Inferior parietal cortex (tissue), 1 donor: ENCODE measurements around the gene RPGRIP1L.

Source experiments
- DNase-seq: peaks from one replicate; pipeline ENCODE4 v3.0.0-alpha.2; 2016; ENCODE audit errors: extremely low spot score

Gene RPGRIP1L

GRCh38 chr16:53703590-53704444 is at the start of gene RPGRIP1L, which contains the start of gene FTO:
Gene RPGRIP1L, minus strand, starts transcription at chr16:53703859. Its CDS starts 3,136 bp downstream, at chr16:53700723.
Gene FTO, plus strand, starts transcription at chr16:53704156.
- DNase-seq, result peak; percentile 99

- DNase-seq, result no peak
These were observed 49.8 kb upstream of the RPGRIP1L start for GRCh38 chr16:53753431-53753830.

GRCh38 chr16:53752560-53752959 is 48.9 kb upstream of the RPGRIP1L start:
- no peak for DNase-seq

DNA sequence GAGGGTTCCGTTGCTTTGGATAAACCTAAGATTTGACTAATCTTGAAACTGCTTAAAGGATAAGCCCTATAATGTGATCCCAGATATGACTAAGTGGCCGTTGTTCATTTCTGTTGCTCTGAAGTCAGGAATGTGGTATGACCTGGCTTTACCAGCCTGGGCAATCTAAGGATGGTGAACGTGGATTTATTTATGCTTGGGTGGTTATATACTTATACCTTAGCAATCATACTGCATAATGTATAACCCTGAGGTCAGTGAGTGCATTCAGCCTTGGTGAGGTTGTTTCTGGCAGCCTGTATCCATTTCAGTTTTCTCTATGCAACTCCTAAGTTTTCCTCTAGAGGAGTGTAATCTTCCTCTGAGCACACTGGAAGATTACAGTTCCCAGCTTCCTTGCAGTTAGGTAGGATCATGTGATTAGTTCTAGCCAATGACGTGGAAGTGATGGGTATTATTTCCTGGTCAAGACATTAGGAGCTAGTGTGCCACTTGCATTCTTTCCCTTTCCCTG is 42.2 kb upstream of the RPGRIP1L start:
- no peak for DNase-seq

GRCh38 chr16:53745086-53745485 is 41.4 kb upstream of the RPGRIP1L start:
- DNase-seq, result no peak

- DNase-seq, result no peak
These were observed 40.8 kb upstream of the RPGRIP1L start for GRCh38 chr16:53744449-53744848.

GRCh38 chr16:53743149-53743566 is 39.5 kb upstream of the RPGRIP1L start:
- no peak for DNase-seq

GRCh38 chr16:53741546-53741945 is 37.9 kb upstream of the RPGRIP1L start:
- DNase-seq, result no peak

DNA sequence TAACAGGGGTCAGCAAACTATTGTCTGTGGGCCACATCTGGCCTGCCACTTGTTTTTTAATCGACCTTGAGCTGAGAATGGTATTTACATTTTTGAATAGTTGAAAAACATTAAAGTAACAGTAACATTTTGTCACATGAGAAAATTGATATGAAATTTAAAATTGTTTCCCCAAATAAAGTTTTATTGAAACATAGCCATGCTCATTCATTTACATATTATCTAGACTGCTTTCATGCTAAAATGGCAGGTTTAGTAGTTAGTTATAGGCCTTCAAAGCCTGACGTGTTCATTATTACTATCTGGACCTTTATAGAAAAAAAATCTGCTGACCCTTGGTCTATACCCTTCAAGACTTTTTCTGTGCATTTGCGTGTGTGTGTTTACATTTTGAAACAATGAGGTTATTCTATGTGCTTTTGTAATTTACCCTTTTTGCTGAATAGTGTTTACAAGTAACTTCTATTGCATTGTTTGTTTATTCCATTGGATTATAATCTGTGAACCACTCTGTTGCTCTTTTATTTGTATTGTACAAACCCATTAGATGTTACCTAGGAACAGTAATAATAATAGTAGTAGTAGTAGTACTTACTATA is 37.4 kb upstream of the RPGRIP1L start:
- no peak for DNase-seq

DNA sequence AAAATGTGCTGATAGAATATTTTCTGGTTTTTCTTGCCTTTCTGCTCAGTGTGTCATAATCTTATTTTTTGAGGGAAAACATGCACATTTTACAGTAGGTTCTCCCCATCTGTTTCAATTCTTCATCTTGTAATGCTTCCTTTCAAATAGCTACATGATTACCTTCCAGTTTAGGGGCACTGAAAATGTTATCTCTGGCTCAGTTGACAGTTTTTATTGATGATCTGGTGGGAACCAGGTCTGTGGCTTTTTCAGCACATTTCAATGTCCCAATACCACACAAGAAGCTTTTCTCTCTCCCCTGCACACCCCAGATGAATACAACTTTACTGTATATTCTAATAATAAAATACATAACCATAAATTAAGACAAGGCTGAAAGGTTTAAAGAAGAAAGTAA is 36.8 kb upstream of the RPGRIP1L start:
- no peak for DNase-seq

GRCh38 chr16:53737552-53737951 is 33.9 kb upstream of the RPGRIP1L start:
- no peak for DNase-seq

DNA sequence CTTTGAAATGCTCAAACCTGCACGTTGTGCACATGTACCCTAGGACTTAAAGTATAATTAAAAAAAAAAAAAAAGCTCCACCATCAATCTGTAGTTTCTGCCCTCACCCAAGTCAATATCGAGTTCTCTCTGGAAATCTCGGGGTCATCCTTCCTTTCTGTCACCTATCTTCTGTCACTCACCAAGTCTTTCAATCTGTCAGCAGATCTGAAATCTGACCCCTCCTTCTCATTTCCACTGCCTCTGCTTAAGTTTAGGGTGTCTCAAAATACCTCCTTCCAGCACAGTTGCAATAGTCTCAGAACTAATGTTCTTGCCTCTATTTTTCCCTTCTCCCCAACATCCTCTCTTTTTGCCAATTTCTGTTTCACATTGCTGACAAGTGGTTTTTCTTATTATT is 32.6 kb upstream of the RPGRIP1L start:
- DNase-seq, result no peak

DNA sequence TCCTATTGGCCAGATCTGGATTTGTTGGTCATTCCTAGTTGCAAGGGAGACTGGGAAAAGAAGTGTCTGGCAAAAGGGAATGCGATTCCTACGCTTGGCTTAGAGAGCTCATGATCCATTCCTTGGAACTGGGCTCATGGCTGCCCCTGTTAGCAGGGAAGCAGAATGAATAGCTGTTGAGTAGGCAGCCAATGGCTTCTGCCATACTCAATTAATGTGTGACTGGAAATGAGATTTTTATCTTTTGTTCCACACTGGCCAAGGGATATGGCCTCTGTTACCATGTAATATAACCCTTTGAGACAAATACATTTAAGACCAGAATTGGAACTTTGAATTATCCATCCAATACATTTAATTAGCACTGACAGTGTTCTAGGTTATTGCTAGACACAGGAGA is 31.2 kb upstream of the RPGRIP1L start:
- no peak for DNase-seq

GRCh38 chr16:53732296-53732929 is 28.8 kb upstream of the RPGRIP1L start:
- DNase-seq, result no peak

GRCh38 chr16:53730693-53731092 is 27.0 kb upstream of the RPGRIP1L start:
- DNase-seq, result no peak

GRCh38 chr16:53726625-53727024 is 23.0 kb upstream of the RPGRIP1L start:
- no peak for DNase-seq

GRCh38 chr16:53721017-53721416 is 17.4 kb upstream of the RPGRIP1L start:
- DNase-seq, result no peak

GRCh38 chr16:53717577-53717976 is 13.9 kb upstream of the RPGRIP1L start:
- DNase-seq, result no peak

DNA sequence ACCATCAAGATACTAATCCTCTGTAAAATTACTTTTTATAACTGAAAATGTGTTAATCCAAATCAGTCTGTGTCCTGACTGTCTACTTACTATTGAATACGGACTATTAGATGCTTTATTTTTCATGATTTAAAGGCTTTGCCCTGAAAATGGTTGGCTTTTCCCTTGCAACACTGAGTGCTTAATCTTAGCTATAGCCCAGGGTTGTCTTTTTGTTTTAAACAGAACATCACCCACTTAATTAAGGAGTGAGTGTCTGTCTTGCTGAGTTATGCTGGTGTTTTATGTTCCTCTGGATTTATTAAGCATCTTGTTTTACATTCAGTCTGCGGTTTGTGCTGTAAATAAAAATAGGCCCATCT is 11.3 kb upstream of the RPGRIP1L start:
- DNase-seq, result no peak

DNA sequence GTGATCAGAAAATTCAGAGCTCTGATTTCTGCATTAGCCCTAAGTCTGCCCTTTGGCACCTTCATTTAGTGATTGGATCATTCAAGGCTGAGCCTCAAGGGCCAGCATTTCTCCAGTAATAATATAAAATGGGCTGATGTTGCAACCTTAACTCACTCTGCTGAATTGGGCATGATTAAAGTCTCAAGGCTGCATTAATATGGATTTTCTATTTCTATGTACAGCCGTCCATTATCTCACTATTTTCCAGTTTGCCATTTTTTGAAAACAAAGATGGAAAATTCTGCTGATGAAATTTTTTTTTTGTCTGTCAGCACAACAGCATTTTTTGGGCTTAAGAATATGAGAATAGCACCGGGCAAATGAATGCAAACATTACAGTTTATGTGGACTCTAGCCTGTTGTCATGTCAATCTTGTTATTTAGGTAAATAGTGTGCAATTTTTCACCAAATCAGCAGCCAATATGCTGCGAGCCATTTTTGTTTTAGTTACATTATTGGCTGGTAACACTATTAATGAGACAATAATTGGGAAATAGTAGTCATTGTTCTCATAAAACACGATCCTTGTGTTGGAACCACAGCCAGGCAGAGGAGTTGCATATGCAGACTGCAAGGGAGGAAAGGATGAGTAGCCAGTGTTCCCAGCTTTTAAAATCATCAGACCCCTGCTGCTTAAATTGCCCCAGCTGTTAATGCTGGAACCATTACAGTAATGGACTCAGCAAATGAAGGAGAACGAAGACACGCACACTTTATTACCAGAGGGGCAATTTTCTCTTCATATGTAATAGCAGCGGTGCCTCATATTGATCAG is 10.8 kb upstream of the RPGRIP1L start:
- no peak for DNase-seq

DNA sequence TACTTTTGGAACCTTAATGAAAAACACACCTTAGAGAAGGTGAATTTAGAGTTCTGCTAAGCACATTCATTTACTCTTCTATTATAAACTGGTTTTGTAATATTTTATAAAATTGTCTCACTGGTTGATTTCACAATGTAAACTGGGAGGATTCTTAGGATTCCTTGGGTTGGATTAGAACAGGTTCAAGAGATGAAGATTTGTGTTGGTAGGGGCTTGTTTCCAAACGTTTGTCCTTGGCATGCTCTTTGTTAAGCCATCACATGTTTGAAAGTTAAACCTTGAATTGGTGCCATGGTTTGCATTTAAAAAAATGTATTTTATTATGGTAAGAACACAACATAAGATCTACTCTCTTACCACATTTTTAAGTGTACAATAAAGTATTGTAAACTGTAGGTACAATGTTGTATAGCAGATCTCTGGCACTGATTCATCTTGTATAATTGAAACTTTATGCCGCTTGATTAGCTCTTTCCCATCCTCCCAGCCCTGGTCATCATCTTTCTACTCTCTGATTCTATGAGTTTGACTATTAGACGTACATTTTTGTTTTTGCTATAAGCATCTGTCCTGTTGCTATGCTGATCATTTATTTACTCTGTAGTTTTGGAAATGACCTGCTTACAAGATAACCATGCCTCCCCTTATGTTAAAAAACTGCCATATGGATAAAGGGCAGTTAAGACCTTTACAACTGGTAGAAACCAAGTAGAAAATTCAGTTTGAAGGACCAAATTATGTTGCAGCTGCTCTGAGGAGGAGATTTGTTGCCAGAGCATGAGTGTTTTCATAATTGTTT is 9.9 kb upstream of the RPGRIP1L start:
- DNase-seq, result no peak
